ENCODE measurements around the gene ZBTB46.

The ZBTB46 gene

DNA sequence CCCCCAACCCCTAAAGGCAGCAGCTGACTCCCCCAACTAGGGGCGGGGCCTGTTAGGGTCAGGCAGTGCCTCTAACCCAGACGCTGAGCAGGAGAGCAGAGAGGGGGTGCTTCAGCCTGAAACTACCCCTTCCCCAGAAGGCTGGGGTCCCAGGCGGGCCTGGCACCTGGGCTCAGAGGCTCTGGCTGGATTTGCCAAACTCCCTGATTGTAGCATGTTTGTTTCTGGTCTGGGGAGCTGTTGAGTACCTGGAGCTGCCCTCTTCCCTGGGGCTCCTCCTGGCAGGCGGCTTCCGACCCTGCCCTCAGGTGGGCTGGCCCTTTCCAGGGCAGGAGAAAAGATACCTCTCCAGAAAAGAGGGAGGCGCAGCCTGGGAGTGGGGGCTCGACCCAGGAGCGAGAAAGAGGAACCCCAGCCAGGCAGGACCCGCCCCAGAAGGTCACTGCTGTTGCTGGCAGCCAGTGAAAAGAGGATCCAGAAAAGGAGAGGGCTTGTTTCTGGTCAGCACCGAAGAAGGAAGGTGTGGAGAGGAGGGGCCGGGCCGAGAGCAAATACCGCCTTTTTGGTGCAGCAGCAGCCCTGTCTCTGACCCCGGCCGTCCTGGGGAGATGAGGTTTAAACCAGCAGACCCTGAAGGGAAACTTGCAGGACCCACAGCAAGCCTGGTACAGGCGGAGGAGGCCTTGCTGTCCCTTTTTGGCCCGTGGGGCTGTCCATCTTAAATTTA lies 29.4 kb upstream of the ZBTB46 start:
- Histone ChIP-seq H3K4me3 (ENCODE audit: low read depth, low read length) (no peak overlapping the region), H3K4me1 (ENCODE audit: control insufficient read depth, insufficient read depth, low read length) (no peaks in the 10 kb centered on the region), H3K27ac (ENCODE audit: extremely low read depth, low read depth, low read length) (no peak overlapping the region), H3K9me3 (ENCODE audit: control insufficient read depth, insufficient read depth, low read depth, low read length) (no peaks in the 10 kb centered on the region), H3K36me3 (ENCODE audit: control insufficient read depth in 2 of 2, insufficient read depth in 1 of 2, low read length in 2 of 2) (peaks cover 0 to 22% of the 10 kb centered on the region in 2 experiments; a peak in 1 of 3 replicates)
- CTCF ChIA-PET, result no interaction called here
- no peak for TF ChIP-seq ZNF274 (IDR thresholded peaks at IDR 0.05; ENCODE audit: low read length)
- no peak for TF ChIP-seq ZNF274 (tag by site-specific recombination; IDR thresholded peaks at IDR 0.05; ENCODE audit: borderline replicate concordance)
- peak; percentile 35 for TF ChIP-seq SP2 (tag by site-specific recombination; IDR thresholded peaks at IDR 0.05)
- POLR2A ChIA-PET, result no interaction called here

GRCh38 chr20:63859166-63859699 lies 28.2 kb upstream of the ZBTB46 start:
- H3K36me3 ChIP-seq (ENCODE audit: control insufficient read depth in 2 of 2, insufficient read depth in 1 of 2, low read length in 2 of 2), result peaks cover 0 to 22% of the 10 kb centered on the region in 2 experiments; a peak in 1 of 3 replicates
- H3K9me3 ChIP-seq (ENCODE audit: control insufficient read depth, insufficient read depth, low read depth, low read length), result no peaks in the 10 kb centered on the region
- H3K4me1 ChIP-seq (ENCODE audit: control insufficient read depth, insufficient read depth, low read length), result no peaks in the 10 kb centered on the region
- POLR2A ChIA-PET, result no interaction called here
- CTCF ChIA-PET, result no interaction called here
- H3K4me3 ChIP-seq (ENCODE audit: low read depth, low read length), result no peak overlapping the region
- no peak overlapping the region for H3K27ac ChIP-seq (ENCODE audit: extremely low read depth, low read depth, low read length)
- TF ChIP-seq ZNF155 (tag by site-specific recombination; IDR thresholded peaks at IDR 0.05) (no peak), SCRT2 (tag by site-specific recombination; IDR thresholded peaks at IDR 0.05) (peak; percentile 42), ZNF555 (tag by site-specific recombination; conservative IDR thresholded peaks at IDR 0.05) (no peak)
- TF ChIP-seq, protein P1, sequence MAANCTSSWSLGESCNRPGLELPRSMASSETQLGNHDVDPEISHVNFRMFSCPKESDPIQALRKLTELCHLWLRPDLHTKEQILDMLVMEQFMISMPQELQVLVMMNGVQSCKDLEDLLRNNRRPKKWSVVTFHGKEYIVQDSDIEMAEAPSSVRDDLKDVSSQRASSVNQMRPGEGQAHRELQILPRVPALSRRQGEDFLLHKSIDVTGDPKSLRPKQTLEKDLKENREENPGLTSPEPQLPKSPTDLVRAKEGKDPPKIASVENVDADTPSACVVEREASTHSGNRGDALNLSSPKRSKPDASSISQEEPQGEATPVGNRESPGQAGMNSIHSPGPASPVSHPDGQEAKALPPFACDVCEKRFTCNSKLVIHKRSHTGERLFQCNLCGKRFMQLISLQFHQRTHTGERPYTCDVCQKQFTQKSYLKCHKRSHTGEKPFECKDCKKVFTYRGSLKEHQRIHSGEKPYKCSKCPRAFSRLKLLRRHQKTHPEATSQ (tag by site-specific recombination; IDR thresholded peaks at IDR 0.05), result no peak

- no peaks in the 10 kb centered on the region for H3K9me3 ChIP-seq (ENCODE audit: control insufficient read depth, insufficient read depth, low read depth, low read length)
- no peaks in the 10 kb centered on the region for H3K4me1 ChIP-seq (ENCODE audit: control insufficient read depth, insufficient read depth, low read length)
- H3K27ac ChIP-seq (ENCODE audit: extremely low read depth, low read depth, low read length), result no peak overlapping the region
- POLR2A ChIA-PET, result no interaction called here
- H3K4me3 ChIP-seq (ENCODE audit: low read depth, low read length), result no peak overlapping the region
- peaks cover 0 to 21% of the 10 kb centered on the region in 2 experiments; a peak in 1 of 3 replicates for H3K36me3 ChIP-seq (ENCODE audit: control insufficient read depth in 2 of 2, insufficient read depth in 1 of 2, low read length in 2 of 2)
- CTCF ChIA-PET, result interaction anchor here (1.4 kb wide), 1 partner anchor 113 kb away, joined by 3 read pairs; no protein-coding TSS in a partner anchor
- no peak for TF ChIP-seq ZNF214 (tag by site-specific recombination; IDR thresholded peaks at IDR 0.05; ENCODE audit: borderline replicate concordance)
- no peak for TF ChIP-seq TCF7L2 (IDR thresholded peaks at IDR 0.05; ENCODE audit: borderline replicate concordance, low read depth, low read length)
- TF ChIP-seq MYNN (tag by site-specific recombination; IDR thresholded peaks at IDR 0.05; ENCODE audit: borderline replicate concordance), result no peak
- TF ChIP-seq ZFP41 (tag by site-specific recombination; IDR thresholded peaks at IDR 0.05; ENCODE audit: borderline replicate concordance), result no peak
- no peak for TF ChIP-seq ZNF701 (tag by site-specific recombination; IDR thresholded peaks at IDR 0.05)
- TF ChIP-seq ZNF549 (tag by site-specific recombination; IDR thresholded peaks at IDR 0.05), result no peak
- no peak for TF ChIP-seq PRDM1 (tag by site-specific recombination; IDR thresholded peaks at IDR 0.05)
- TF ChIP-seq SP2 (tag by site-specific recombination; IDR thresholded peaks at IDR 0.05), result peak; percentile 63
- TF ChIP-seq, protein P2, sequence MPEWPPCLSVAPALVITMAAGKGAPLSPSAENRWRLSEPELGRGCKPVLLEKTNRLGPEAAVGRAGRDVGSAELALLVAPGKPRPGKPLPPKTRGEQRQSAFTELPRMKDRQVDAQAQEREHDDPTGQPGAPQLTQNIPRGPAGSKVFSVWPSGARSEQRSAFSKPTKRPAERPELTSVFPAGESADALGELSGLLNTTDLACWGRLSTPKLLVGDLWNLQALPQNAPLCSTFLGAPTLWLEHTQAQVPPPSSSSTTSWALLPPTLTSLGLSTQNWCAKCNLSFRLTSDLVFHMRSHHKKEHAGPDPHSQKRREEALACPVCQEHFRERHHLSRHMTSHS (tag by site-specific recombination; IDR thresholded peaks at IDR 0.05), result no peak
- TF ChIP-seq, protein P3, sequence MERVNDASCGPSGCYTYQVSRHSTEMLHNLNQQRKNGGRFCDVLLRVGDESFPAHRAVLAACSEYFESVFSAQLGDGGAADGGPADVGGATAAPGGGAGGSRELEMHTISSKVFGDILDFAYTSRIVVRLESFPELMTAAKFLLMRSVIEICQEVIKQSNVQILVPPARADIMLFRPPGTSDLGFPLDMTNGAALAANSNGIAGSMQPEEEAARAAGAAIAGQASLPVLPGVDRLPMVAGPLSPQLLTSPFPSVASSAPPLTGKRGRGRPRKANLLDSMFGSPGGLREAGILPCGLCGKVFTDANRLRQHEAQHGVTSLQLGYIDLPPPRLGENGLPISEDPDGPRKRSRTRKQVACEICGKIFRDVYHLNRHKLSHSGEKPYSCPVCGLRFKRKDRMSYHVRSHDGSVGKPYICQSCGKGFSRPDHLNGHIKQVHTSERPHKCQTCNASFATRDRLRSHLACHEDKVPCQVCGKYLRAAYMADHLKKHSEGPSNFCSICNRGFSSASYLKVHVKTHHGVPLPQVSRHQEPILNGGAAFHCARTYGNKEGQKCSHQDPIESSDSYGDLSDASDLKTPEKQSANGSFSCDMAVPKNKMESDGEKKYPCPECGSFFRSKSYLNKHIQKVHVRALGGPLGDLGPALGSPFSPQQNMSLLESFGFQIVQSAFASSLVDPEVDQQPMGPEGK (tag by site-specific recombination; IDR thresholded peaks at IDR 0.05), result peak; percentile 38; the same call in 1 of the 2 replicates
- TF ChIP-seq, protein P4, sequence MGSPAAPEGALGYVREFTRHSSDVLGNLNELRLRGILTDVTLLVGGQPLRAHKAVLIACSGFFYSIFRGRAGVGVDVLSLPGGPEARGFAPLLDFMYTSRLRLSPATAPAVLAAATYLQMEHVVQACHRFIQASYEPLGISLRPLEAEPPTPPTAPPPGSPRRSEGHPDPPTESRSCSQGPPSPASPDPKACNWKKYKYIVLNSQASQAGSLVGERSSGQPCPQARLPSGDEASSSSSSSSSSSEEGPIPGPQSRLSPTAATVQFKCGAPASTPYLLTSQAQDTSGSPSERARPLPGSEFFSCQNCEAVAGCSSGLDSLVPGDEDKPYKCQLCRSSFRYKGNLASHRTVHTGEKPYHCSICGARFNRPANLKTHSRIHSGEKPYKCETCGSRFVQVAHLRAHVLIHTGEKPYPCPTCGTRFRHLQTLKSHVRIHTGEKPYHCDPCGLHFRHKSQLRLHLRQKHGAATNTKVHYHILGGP (tag by site-specific recombination; IDR thresholded peaks at IDR 0.05), result no peak
- TF ChIP-seq, protein P5, sequence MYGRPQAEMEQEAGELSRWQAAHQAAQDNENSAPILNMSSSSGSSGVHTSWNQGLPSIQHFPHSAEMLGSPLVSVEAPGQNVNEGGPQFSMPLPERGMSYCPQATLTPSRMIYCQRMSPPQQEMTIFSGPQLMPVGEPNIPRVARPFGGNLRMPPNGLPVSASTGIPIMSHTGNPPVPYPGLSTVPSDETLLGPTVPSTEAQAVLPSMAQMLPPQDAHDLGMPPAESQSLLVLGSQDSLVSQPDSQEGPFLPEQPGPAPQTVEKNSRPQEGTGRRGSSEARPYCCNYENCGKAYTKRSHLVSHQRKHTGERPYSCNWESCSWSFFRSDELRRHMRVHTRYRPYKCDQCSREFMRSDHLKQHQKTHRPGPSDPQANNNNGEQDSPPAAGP (tag by site-specific recombination; IDR thresholded peaks at IDR 0.05), result 0 out of 2 replicates have a peak, but pooled peaks have one; percentile 35
- TF ChIP-seq KLF8 (tag by site-specific recombination; IDR thresholded peaks at IDR 0.05), result no peak
- TF ChIP-seq ZNF341 (tag by site-specific recombination; IDR thresholded peaks at IDR 0.05; ENCODE audit: low read depth), result peak; percentile 91
- TF ChIP-seq HOXD13 (CRISPR knock-in tag; IDR thresholded peaks at IDR 0.05; ENCODE audit: borderline replicate concordance), result no peak
- no peak for TF ChIP-seq YY1 (tag by site-specific recombination; IDR thresholded peaks at IDR 0.05)
- no peak for TF ChIP-seq ZNF623 (tag by site-specific recombination; IDR thresholded peaks at IDR 0.05)
Measured at GRCh38 chr20:63858393-63859165, 27.5 kb upstream of the ZBTB46 start.
